Mucosa of descending colon (tissue), 3 donors: ENCODE measurements around the gene RGL3. TPM values are rescaled to one million over a fixed set of nuclear protein-coding genes. Genes with fewer than 3 reads are reported as not detected.

Source experiments
- ATAC-seq: fragments of 200-7000 bp; cut with Tn5 transposase; one replicate; pipeline ENCODE4 v1.9.1; 2020; ENCODE audit warnings: mild to moderate bottlenecking, moderate library complexity
- DNase-seq, 3 donors: peaks; one replicate each; pipeline ENCODE4 v3.0.0-alpha.2; 2020
- H3K36me3 ChIP-seq: fragments of 200-600 bp; one replicate; pipeline ENCODE4 v1.8.0; 2021; ENCODE audit warnings: low read depth, mild to moderate bottlenecking
- H3K4me1 ChIP-seq: fragments of 200-600 bp; one replicate; pipeline ENCODE4 v1.8.0; 2021; ENCODE audit warnings: low read depth, mild to moderate bottlenecking
- H3K4me3 ChIP-seq: fragments of 200-600 bp; one replicate; pipeline ENCODE4 v1.8.0; 2021; ENCODE audit warnings: mild to moderate bottlenecking
- H3K9me3 ChIP-seq: fragments of 200-600 bp; one replicate; pipeline ENCODE4 v1.8.0; 2021; ENCODE audit warnings: mild to moderate bottlenecking
- CTCF ChIP-seq: fragments of 200-600 bp; IDR thresholded peaks from one replicate; pipeline ENCODE4 v1.8.0; 2022; ENCODE audit warnings: antibody characterized with exemption, mild to moderate bottlenecking
- intact Hi-C, 2 donors: fragments of 100-400 bp; cut with DNase I in 1 of 2; cut with micrococcal nuclease in 1 of 2; formaldehyde crosslinking; loops; one replicate each; pipeline versions ENCODE4 v1.11.0 to v1.11.1; 2022; cut with DNase I, micrococcal nuclease
- total RNA-seq, 3 donors: library from RNA; stranded (reverse); fragmentation: NEBNext Ultra II Directional in 2 of 3; extraction: Animal tissue kit (Norgen Biotek cat#: 25700) in 2 of 3; gene quantifications; one replicate each; pipeline versions ENCODE4 v1.2.1 to v1.2.4, GENCODE V29; 2021 to 2023
- donor health status: DM: no; HTN: no; CAD: no; lungs with moderate emphysema.
- donor health status: DM: no; HTN: no; CAD: no.
- donor health status: DM: no; HTN: yes; CAD: no.

The RGL3 gene
- total RNA-seq, 3 donors from 2014 or later, result 10.7 to 15.1 (median 11.0) TPM

GRCh38 chr19:11373885-11374432, 45.2 kb downstream of the RGL3 start:
- intact Hi-C loops, result no loop called here
- peaks cover 19% of the 10 kb centered on the region for H3K4me1 ChIP-seq
- DNase-seq, result peak in 1 of 3 donors; percentile 39
- no peak for TF ChIP-seq CTCF
- H3K9me3 ChIP-seq, result no peaks in the 10 kb centered on the region
- H3K4me3 ChIP-seq, result no peak overlapping the region
- ATAC-seq, result no peak
- H3K36me3 ChIP-seq, result no peaks in the 10 kb centered on the region

- Histone ChIP-seq H3K9me3 (no peaks in the 10 kb centered on the region), H3K4me1 (peaks cover 19% of the 10 kb centered on the region), H3K4me3 (no peak overlapping the region), H3K36me3 (no peaks in the 10 kb centered on the region)
- DNase-seq (peak in 2 of 3 donors; percentile 40 to 49), ATAC-seq (no peak)
- intact Hi-C loops, result no loop called here
- TF ChIP-seq CTCF, result no peak
Measured at GRCh38 chr19:11373166-11373884, 45.8 kb downstream of the RGL3 start.

- H3K9me3 ChIP-seq, result no peaks in the 10 kb centered on the region
- DNase-seq, result no peak
- no peak for TF ChIP-seq CTCF
- no peaks in the 10 kb centered on the region for H3K36me3 ChIP-seq
- peaks cover 13% of the 10 kb centered on the region for H3K4me1 ChIP-seq
- intact Hi-C loops, result no loop called here
- no peak for ATAC-seq
- no peak overlapping the region for H3K4me3 ChIP-seq
Measured at GRCh38 chr19:11370744-11371143, 48.4 kb downstream of the RGL3 start.

- no peak overlapping the region for H3K4me3 ChIP-seq
- ATAC-seq (no peak), DNase-seq (no peak)
- no peaks in the 10 kb centered on the region for H3K9me3 ChIP-seq
- no peaks in the 10 kb centered on the region for H3K36me3 ChIP-seq
- H3K4me1 ChIP-seq, result no peaks in the 10 kb centered on the region
- TF ChIP-seq CTCF, result no peak
- intact Hi-C loops, result no loop called here
Measured at GRCh38 chr19:11367528-11367927, 51.6 kb downstream of the RGL3 start.

- no peaks in the 10 kb centered on the region for H3K36me3 ChIP-seq
- H3K4me1 ChIP-seq, result peaks cover 12% of the 10 kb centered on the region
- H3K9me3 ChIP-seq, result no peaks in the 10 kb centered on the region
- DNase-seq (no peak), ATAC-seq (no peak)
- intact Hi-C loops, result no loop called here
- H3K4me3 ChIP-seq, result no peak overlapping the region
- no peak for TF ChIP-seq CTCF
Measured at GRCh38 chr19:11365557-11366117, 53.5 kb downstream of the RGL3 start.
